ENCODE data around the gene MYO3B.
"Not testable (repeated sequence)": the region's sequence is repeated elsewhere in the genome, so short reads cannot be mapped to it uniquely, and the experiment has no call there.

MYO3B gene

GRCh38 chr2:170263728-170264521, 86.0 kb downstream of the MYO3B start:
- not testable (repeated sequence) for DNase-seq (ENCODE audit: low read depth in 2 of 2)

- DNase-seq (ENCODE audit: low read depth in 2 of 2), result no peak
Measured at GRCh38 chr2:170264522-170264860, 86.5 kb downstream of the MYO3B start.

GRCh38 chr2:170264865-170265264, 86.9 kb downstream of the MYO3B start:
- DNase-seq (ENCODE audit: low read depth in 2 of 2), result no peak

- no peak for DNase-seq (ENCODE audit: low read depth in 2 of 2)
Measured at GRCh38 chr2:170265321-170265720, 87.4 kb downstream of the MYO3B start.

GRCh38 chr2:170266358-170266757, 88.4 kb downstream of the MYO3B start:
- DNase-seq (ENCODE audit: low read depth in 2 of 2), result no peak

- DNase-seq (ENCODE audit: low read depth in 2 of 2), result no peak
Measured at GRCh38 chr2:170267071-170267470, 89.1 kb downstream of the MYO3B start.

GRCh38 chr2:170270278-170270864, 92.4 kb downstream of the MYO3B start:
- DNase-seq (ENCODE audit: low read depth in 2 of 2), result no peak

- DNase-seq (ENCODE audit: low read depth in 2 of 2), result no peak
Measured at GRCh38 chr2:170271340-170271739, 93.4 kb downstream of the MYO3B start.

- DNase-seq (ENCODE audit: low read depth in 2 of 2), result no peak
Measured at GRCh38 chr2:170276056-170276455, 98.1 kb downstream of the MYO3B start.

GRCh38 chr2:170276925-170277629, 99.1 kb downstream of the MYO3B start:
- no peak for DNase-seq (ENCODE audit: low read depth in 2 of 2)

GRCh38 chr2:170277951-170278350, 100.0 kb downstream of the MYO3B start:
- DNase-seq (ENCODE audit: low read depth in 2 of 2), result no peak

GRCh38 chr2:170279615-170280014, 101.7 kb downstream of the MYO3B start:
- DNase-seq (ENCODE audit: low read depth in 2 of 2), result not testable (repeated sequence)

GRCh38 chr2:170282851-170283250, 104.9 kb downstream of the MYO3B start:
- no peak for DNase-seq (ENCODE audit: low read depth in 2 of 2)

- DNase-seq (ENCODE audit: low read depth in 2 of 2), result no peak
Measured at GRCh38 chr2:170284205-170284604, 106.3 kb downstream of the MYO3B start.

- DNase-seq (ENCODE audit: low read depth in 2 of 2), result no peak
Measured at GRCh38 chr2:170288859-170289258, 110.9 kb downstream of the MYO3B start.

- DNase-seq (ENCODE audit: low read depth in 2 of 2), result no peak
Measured at GRCh38 chr2:170291474-170291873, 113.5 kb downstream of the MYO3B start.

GRCh38 chr2:170292415-170292814, 114.5 kb downstream of the MYO3B start:
- no peak for DNase-seq (ENCODE audit: low read depth in 2 of 2)

- no peak for DNase-seq (ENCODE audit: low read depth in 2 of 2)
Measured at GRCh38 chr2:170297496-170297895, 119.5 kb downstream of the MYO3B start.

- no peak for DNase-seq (ENCODE audit: low read depth in 2 of 2)
Measured at GRCh38 chr2:170298115-170298514, 120.2 kb downstream of the MYO3B start.

GRCh38 chr2:170298861-170299429, 121.0 kb downstream of the MYO3B start:
- DNase-seq (ENCODE audit: low read depth in 2 of 2), result no peak

- no peak for DNase-seq (ENCODE audit: low read depth in 2 of 2)
Measured at GRCh38 chr2:170300993-170301392, 123.0 kb downstream of the MYO3B start.

- no peak for DNase-seq (ENCODE audit: low read depth in 2 of 2)
Measured at GRCh38 chr2:170301626-170302025, 123.7 kb downstream of the MYO3B start.

GRCh38 chr2:170305711-170306110, 127.8 kb downstream of the MYO3B start:
- no peak for DNase-seq (ENCODE audit: low read depth in 2 of 2)
